Measurements from ENCODE around the gene LRRC75A. TPM values are rescaled to one million over a fixed set of nuclear protein-coding genes. Genes with fewer than 3 reads are reported as not detected.
A peak's percentile ranks its signal among the peaks of the same experiment; 100 is the strongest.

LRRC75A gene
- total RNA-seq, 4 donors from 2014 or later: 4.0 to 16.7 (median 7.8) TPM

DNA sequence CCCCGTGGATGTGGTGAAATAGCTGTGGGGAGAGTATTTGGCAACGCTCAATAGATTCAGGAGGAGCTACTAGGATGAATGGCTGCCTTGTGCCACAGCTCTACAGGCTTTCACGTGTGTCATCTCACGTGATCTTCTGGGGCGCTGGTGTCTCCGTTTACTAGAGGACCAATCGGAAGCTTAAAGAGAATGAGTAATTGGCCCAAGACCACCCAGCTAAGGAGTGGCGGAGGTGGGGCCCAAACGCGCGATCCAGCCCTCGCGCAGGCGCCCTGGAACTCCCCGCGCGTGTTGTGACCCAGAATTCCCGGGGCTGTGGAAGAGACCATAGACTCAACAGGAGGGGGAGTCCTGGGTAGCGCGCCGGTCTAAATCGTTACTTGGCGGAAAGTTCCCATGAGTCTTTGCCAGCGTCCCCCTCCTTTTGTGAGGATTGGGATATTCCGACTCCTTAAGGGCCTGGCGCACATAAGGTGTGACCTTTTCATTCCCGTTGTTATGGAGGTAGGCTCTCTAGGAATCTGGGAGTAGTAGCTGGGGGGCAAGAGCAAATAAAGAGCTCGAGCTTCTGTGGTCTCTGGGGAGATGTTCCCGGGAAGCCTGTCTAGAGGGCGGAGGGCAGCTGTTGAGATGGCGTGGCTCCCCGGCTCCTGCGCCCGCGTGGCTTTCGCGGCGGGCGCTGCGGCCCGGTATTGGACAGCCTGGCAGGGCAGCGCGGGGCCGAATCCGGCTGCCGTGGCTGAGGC lies 53.3 kb downstream of the LRRC75A start:
- peaks cover 34 to 38% of the 10 kb centered on the region in 2 donors for H3K4me1 ChIP-seq
- no peaks in the 10 kb centered on the region for H3K9me3 ChIP-seq
- TF ChIP-seq CTCF (IDR thresholded peaks at IDR 0.05) (no peak), POLR2A (IDR thresholded peaks at IDR 0.05) (peak in 1 of 2 donors; percentile 83)
- H3K27ac ChIP-seq: peak overlapping the region; percentile 77 to 95 (median 83)
- peaks cover 16 to 23% of the 10 kb centered on the region in 2 donors for H3K36me3 ChIP-seq
- no peaks in the 10 kb centered on the region for H3K27me3 ChIP-seq
- intact Hi-C loops (cut with DNase I): loop anchor here (5.0 kb wide), 1 partner anchor 51 kb away; no protein-coding TSS in a partner anchor
- peak overlapping the region; percentile 43 to 89 (median 62) for H3K4me3 ChIP-seq (replicated peaks in 1 of 3)
- DNase-seq: peak; percentile 95 to 96
- WGBS, 2 donors: 0 to 1% methylated on average over 8 to 27 of the region's 46 CpGs

DNA sequence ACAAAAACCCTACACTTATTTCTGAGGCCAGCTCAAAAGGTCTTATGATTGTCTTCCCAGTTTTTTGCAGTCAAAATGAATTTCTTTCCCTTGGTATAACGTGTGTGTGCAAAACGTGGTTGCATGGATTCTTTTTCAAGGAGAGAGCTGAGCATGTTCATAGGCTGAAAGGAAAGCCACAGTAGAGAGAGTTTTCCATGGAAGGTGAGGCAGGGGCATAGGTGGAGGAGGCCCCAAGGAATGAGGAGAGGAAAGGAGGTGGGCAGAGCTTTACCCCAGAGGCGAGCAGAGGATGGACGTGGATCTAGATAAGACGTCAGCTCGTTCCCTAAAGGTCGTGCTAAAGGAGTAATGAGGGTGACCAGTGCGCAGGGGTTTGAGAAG lies 53.8 kb downstream of the LRRC75A start:
- intact Hi-C loops (cut with DNase I): loop anchor here (5.0 kb wide), 1 partner anchor 51 kb away; no protein-coding TSS in a partner anchor
- peak overlapping the region in 1 of 3 donors; percentile 89 for H3K4me3 ChIP-seq (replicated peaks in 1 of 3)
- DNase-seq: no peak
- H3K9me3 ChIP-seq: no peaks in the 10 kb centered on the region
- H3K36me3 ChIP-seq: peaks cover 12 to 18% of the 10 kb centered on the region in 2 donors
- peaks cover 28 to 33% of the 10 kb centered on the region in 2 donors for H3K4me1 ChIP-seq
- peak overlapping the region; percentile 49 to 95 (median 83) for H3K27ac ChIP-seq
- WGBS, 2 donors: 28 to 31% methylated on average over 8 of the region's 8 CpGs
- H3K27me3 ChIP-seq: no peaks in the 10 kb centered on the region
- TF ChIP-seq CTCF (IDR thresholded peaks at IDR 0.05) (no peak), POLR2A (IDR thresholded peaks at IDR 0.05) (no peak)

GRCh38 chr17:16437083-16437482 lies 54.9 kb downstream of the LRRC75A start:
- Histone ChIP-seq H3K36me3 (peaks cover 12 to 13% of the 10 kb centered on the region in 2 donors), H3K27ac (no peak overlapping the region), H3K4me3 (replicated peaks in 1 of 3) (no peak overlapping the region), H3K27me3 (no peaks in the 10 kb centered on the region), H3K9me3 (no peaks in the 10 kb centered on the region), H3K4me1 (peaks cover 22 to 25% of the 10 kb centered on the region in 2 donors)
- 71 to 75% methylated on average over 2 of the region's 2 CpGs for WGBS, 2 donors
- intact Hi-C loops (cut with DNase I): loop anchor here (5.0 kb wide), 1 partner anchor 50 kb away; no protein-coding TSS in a partner anchor
- no peak for DNase-seq
- no peak for TF ChIP-seq POLR2A (IDR thresholded peaks at IDR 0.05)
- no peak for TF ChIP-seq CTCF (IDR thresholded peaks at IDR 0.05)

DNA sequence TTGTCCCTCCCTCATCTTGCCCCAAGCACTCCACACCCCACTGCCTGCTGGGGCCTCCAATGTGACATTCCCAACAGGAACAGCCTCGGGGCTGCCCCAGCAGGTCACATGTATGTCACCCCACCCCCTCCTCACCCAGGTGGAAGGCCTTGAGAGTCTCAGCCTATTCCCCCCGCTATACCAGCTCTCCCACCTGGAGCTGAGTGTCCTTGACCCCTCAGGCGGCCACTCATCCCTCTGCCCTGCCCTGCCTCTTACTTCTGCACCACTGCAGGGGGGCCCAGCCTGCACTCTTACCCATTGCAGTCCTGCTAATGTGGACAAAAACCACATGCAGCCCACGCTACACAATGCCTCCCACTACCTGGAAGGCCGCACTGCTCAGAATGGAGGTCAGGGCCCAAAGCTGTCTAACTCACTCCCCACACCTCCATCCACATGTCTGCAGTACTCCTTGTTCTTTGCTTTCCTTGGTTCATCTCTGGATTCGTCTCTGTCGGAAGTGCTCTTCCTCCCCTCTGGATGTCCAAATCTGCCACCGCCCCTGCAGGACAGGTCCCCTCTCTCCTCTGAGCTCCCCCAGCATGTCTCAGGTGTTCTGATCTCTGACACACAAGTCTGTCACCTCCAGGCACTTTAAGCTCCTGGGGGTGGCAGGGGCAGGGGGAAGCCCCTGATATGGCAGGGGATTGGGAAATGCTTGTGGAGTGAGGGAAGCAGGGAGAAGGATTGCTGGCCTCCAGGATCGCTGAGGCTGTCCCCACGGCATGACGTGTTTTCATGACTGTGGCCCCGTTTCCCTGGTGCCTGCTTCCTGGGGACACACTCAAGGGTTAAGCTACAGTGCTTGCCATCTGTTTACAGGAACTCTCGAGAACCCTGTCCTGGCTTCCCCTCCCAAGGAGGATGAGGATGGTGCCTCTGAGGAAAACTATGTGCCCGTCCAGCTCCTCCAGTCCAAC lies 55.8 kb downstream of the LRRC75A start:
- H3K27ac ChIP-seq: no peak overlapping the region
- H3K27me3 ChIP-seq: no peaks in the 10 kb centered on the region
- intact Hi-C loops (cut with DNase I): loop anchor here (5.0 kb wide), 1 partner anchor 49 kb away; no protein-coding TSS in a partner anchor
- peaks cover 15 to 18% of the 10 kb centered on the region in 2 donors for H3K4me1 ChIP-seq
- no peak overlapping the region for H3K4me3 ChIP-seq (replicated peaks in 1 of 3)
- WGBS, 2 donors: 57 to 73% methylated on average over 12 to 14 of the region's 14 CpGs
- no peaks in the 10 kb centered on the region for H3K9me3 ChIP-seq
- peak; percentile 40 to 70 for DNase-seq
- TF ChIP-seq CTCF (IDR thresholded peaks at IDR 0.05) (no peak), POLR2A (IDR thresholded peaks at IDR 0.05) (no peak)
- peaks cover 4 to 6% of the 10 kb centered on the region in 2 donors for H3K36me3 ChIP-seq

All from thyroid gland (tissue), 4 donors.